Cardiac fibroblast (primary cell): ENCODE measurements around the gene COX6A2.

ENCODE experiments used
- DNase-seq, 2 donors: peaks; one replicate each; pipeline versions ENCODE4 v3.0.0 to v3.0.0-alpha.2; 2010; ENCODE audit warnings: low read depth in 2 of 2
- H3K4me3 ChIP-seq, 2 donors: replicated peaks in 1 of 2; 1 replicate in 1 of 2; 2 replicates in 1 of 2; pipeline ENCODE4 v1.5.1; 2011; ENCODE audit warnings: low read depth in 2 of 2, low read length in 2 of 2, mild to moderate bottlenecking in 2 of 2, moderate library complexity in 1 of 2
- CTCF ChIP-seq: IDR thresholded peaks from one replicate; pipeline ENCODE4 v1.5.1; 2011; ENCODE audit warnings: low read depth, mild to moderate bottlenecking, low read length, inconsistent platforms

The COX6A2 gene

GRCh38 chr16:31386157-31386984 is 41.8 kb downstream of the COX6A2 start:
- peak; percentile 22 to 83 for DNase-seq
- TF ChIP-seq CTCF, result no peak
- H3K4me3 ChIP-seq, result no peak overlapping the region

- DNase-seq, result no peak
- H3K4me3 ChIP-seq, result no peak overlapping the region
- no peak for TF ChIP-seq CTCF
Measured at GRCh38 chr16:31385680-31386079, 42.5 kb downstream of the COX6A2 start.

GRCh38 chr16:31382485-31383161 is 45.5 kb downstream of the COX6A2 start:
- peak; percentile 55 to 62 for DNase-seq
- H3K4me3 ChIP-seq, result no peak overlapping the region
- TF ChIP-seq CTCF, result peak; percentile 87

GRCh38 chr16:31380201-31380600 is 48.0 kb downstream of the COX6A2 start:
- DNase-seq, result no peak
- no peak for TF ChIP-seq CTCF
- no peak overlapping the region for H3K4me3 ChIP-seq
